Keratinocyte (primary cell): ENCODE data around the gene PLPP1.
A peak's percentile ranks its signal among the peaks of the same experiment; 100 is the strongest.

Source experiments
- CTCF ChIP-seq, 3 experiments: IDR thresholded peaks in 1 of 3; conservative IDR thresholded peaks in 1 of 3; optimal IDR thresholded peaks in 1 of 3; 2 replicates in 2 of 3; 3 replicates in 1 of 3; pipeline versions ENCODE3 to v1.5.1; 2011; ENCODE audit warnings: low read length in 3 of 3, mild to moderate bottlenecking in 3 of 3, moderate library complexity in 2 of 3, control low read depth in 1 of 3, inconsistent platforms in 1 of 3; ENCODE audit not compliant: insufficient read depth in 2 of 3; ENCODE audit errors: extremely low read depth in 1 of 3
- EZH2 ChIP-seq: IDR thresholded peaks from one replicate; pipeline ENCODE4 v1.6.1; 2012; ENCODE audit warnings: inconsistent platforms, mild to moderate bottlenecking, low read length, moderate library complexity

GRCh38 chr5:55546947-55547346 lies 12.2 kb upstream of the PLPP1 start:
- no peak for TF ChIP-seq EZH2
- TF ChIP-seq CTCF (optimal IDR thresholded peaks at IDR 0.05 in 1 of 3, IDR thresholded peaks at IDR 0.05 in 1 of 3, conservative IDR thresholded peaks at IDR 0.05 in 1 of 3; ENCODE audit: extremely low read depth in 1 of 3, insufficient read depth in 2 of 3, low read length in 3 of 3), result peak in 1 of 3 experiments; percentile 21
